ENCODE measurements around the gene CYP17A1.
"Not testable (repeated sequence)": the region's sequence is repeated elsewhere in the genome, so short reads cannot be mapped to it uniquely, and the experiment has no call there.

DNA sequence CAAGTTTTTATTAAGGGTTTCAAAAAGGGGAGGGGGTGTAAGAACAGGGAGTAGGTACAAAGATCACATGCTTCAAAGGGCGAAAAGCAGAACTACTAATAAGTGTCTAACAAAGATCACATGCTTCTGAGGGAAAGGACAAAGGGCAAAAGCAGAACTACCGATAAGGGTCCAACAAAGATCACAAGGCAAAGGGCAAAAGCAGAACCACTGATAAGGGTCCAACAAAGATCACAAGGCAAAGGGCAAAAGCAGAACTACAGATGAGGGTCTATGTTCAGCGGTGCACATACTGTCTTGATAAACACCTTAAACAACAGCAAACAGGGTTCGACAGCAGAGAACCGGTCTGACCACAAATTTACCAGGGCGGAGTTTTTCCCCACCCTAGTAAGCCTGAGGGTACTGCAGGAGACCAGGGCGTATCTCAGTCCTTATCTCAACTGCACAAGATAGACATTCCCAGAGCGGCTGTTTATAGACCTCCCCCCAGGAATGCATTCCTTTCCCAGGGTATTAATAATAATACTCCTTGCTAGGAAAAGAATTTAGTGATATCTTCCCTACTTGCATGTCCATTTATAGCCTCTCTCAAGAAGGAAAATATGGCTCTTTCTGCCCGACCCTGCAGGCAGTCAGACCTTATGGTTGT is 1.2 kb upstream of the CYP17A1 start:
- TF ChIP-seq POLR2A, CTCF (IDR thresholded peaks at IDR 0.05): not testable (repeated sequence)
